Stomach (tissue), 8 donors: Measurements from ENCODE around the gene ABHD2. TPM values are rescaled to one million over a fixed set of nuclear protein-coding genes. Genes with fewer than 3 reads are reported as not detected.

Experiments used
- polyA plus RNA-seq, 3 donors: library from polyadenylated mRNA; stranded (reverse); fragments of 200-250 nt; gene quantifications; one replicate each; pipeline ENCODE4 v1.2.3, GENCODE V29; 2013
- small RNA-seq, 4 donors: library from RNA; depleted of rRNA; stranded (forward); fragments of <200 nt; gene quantifications; one replicate each; pipeline ENCODE3, GENCODE V24; 2016
- total RNA-seq, 5 donors: library from RNA; depleted of rRNA; stranded (reverse); fragments of >200 nt; gene quantifications; one replicate each; pipeline versions ENCODE4 v1.1.0 to v1.2.3, GENCODE V29; 2014 to 2016
- donor health status: healthy with polysubstance abuse.
- donor health status: Bipolar disorder and iron deficiency.
- donor health status: healthy.

The ABHD2 gene
- total and polyA plus RNA-seq, 8 donors = 5.1 to 192 (median 70.3) TPM

Small RNA genes within 50 kb of the gene (small RNA-seq; reads per million reads assigned to genes)
- 0 reads per million in 4 donors for gene RNU7-195P

Other genes starting within 250 kb of the ABHD2 start
- 10 to 100 TPM in 1 of 5 donors, 1 to 10 TPM in 3, not detected in 1; 2.9 to 33.9 (median 7.4) TPM for gene HAPLN3, start 192.9 kb upstream of the ABHD2 start, total RNA-seq
- 1 to 10 TPM in 1 of 3 donors, under 1 TPM in 2; 0.61 to 6.4 (median 1.00) TPM for gene HAPLN3, start 192.9 kb upstream of the ABHD2 start, polyA plus RNA-seq
- 100 to 1,000 TPM in 3 of 5 donors, 10 to 100 TPM in 2; 64.3 to 380 (median 109) TPM for gene MFGE8, start 175.1 kb upstream of the ABHD2 start, total RNA-seq
- gene MFGE8, start 175.1 kb upstream of the ABHD2 start, polyA plus RNA-seq = 10 to 100 TPM; 39.3 to 62.2 (median 46.8) TPM
- 1 to 10 TPM in 1 of 5 donors, not detected in 4; 1.3 TPM for gene RLBP1, start 133.1 kb downstream of the ABHD2 start, total RNA-seq
- under 1 TPM in 1 of 3 donors, not detected in 2; 0.13 TPM for gene RLBP1, start 133.1 kb downstream of the ABHD2 start, polyA plus RNA-seq
- 10 to 100 TPM in 3 of 5 donors, 1 to 10 TPM in 2; 7.2 to 43.8 (median 30.5) TPM for gene FANCI, start 155.5 kb downstream of the ABHD2 start, total RNA-seq
- gene FANCI, start 155.5 kb downstream of the ABHD2 start, polyA plus RNA-seq = 1 to 10 TPM; 5.7 to 9.3 (median 7.0) TPM
- 100 to 1,000 TPM in 2 of 5 donors, 10 to 100 TPM in 3; 42.4 to 172 (median 76.9) TPM for gene POLG, start 246.4 kb downstream of the ABHD2 start, total RNA-seq
- gene POLG, start 246.4 kb downstream of the ABHD2 start, polyA plus RNA-seq = 10 to 100 TPM; 22.7 to 40.5 (median 24.3) TPM